H1 (cell line): ENCODE measurements around the gene CACNB4. TPM values are rescaled to one million over a fixed set of nuclear protein-coding genes. Genes with fewer than 3 reads are reported as not detected.

Source experiments
- CTCF ChIA-PET: fragments of 300-600 bp; sonication (Branson Sonifier 250); formaldehyde crosslinking; loops from one replicate; lab custom pipeline; 2021; ENCODE audit not compliant: partially characterized antibody; lab: Charles Lee
- POLR2A ChIA-PET: fragments of 300-600 bp; sonication (Branson Sonifier 250); formaldehyde crosslinking; loops from one replicate; lab custom pipeline; 2021; ENCODE audit warnings: inconsistent platforms; ENCODE audit not compliant: partially characterized antibody; lab: Charles Lee
- DNase-seq, 2 experiments: peaks; one replicate each; pipeline versions ENCODE4 v3.0.0 to v3.0.0-alpha.2; 2010 to 2022; ENCODE audit warnings: low spot score in 2 of 2, low read depth in 1 of 2, mixed read lengths in 1 of 2
- FAIRE-seq: peaks from 2 replicates; lab custom pipeline; 2011; peaks lifted over from hg19 to GRCh38; lab: Jason Lieb, UNC
- H2AFZ ChIP-seq: 2 replicates; pipeline ENCODE4 v1.8.1; 2012; ENCODE audit warnings: low read length, inconsistent platforms
- H2AK5ac ChIP-seq: 2 replicates; pipeline ENCODE4 v1.6.1; 2013; ENCODE audit warnings: low read depth, low read length
- H2BK120ac ChIP-seq: replicated peaks from 2 replicates; pipeline ENCODE3; 2013; ENCODE audit warnings: low read depth, low read length, inconsistent platforms
- H2BK12ac ChIP-seq: 2 replicates; pipeline ENCODE4 v1.6.1; 2013; ENCODE audit warnings: low read depth, low read length
- H2BK15ac ChIP-seq: 2 replicates; pipeline ENCODE4 v1.6.1; 2013; ENCODE audit warnings: low read length
- H2BK20ac ChIP-seq: 2 replicates; pipeline ENCODE4 v1.6.1; 2013; ENCODE audit warnings: low read length
- H2BK5ac ChIP-seq: 2 replicates; pipeline ENCODE4 v1.6.1; 2013; ENCODE audit warnings: low read depth, low read length
- H3K14ac ChIP-seq: 2 replicates; pipeline ENCODE4 v1.6.1; 2013; ENCODE audit warnings: inconsistent platforms; ENCODE audit not compliant: insufficient read length
- H3K18ac ChIP-seq: 2 replicates; pipeline ENCODE4 v1.6.1; 2013; ENCODE audit warnings: low read length; ENCODE audit errors: extremely low read depth
- H3K23ac ChIP-seq: 2 replicates; pipeline ENCODE4 v1.6.1; 2013; ENCODE audit warnings: inconsistent platforms; ENCODE audit not compliant: insufficient read length
- H3K23me2 ChIP-seq: 2 replicates; pipeline ENCODE4 v1.6.1; 2013; ENCODE audit warnings: low read depth, low read length
- H3K27ac ChIP-seq: 2 replicates; pipeline ENCODE4 v1.6.1; 2011; ENCODE audit warnings: low read depth, low read length, inconsistent platforms
- H3K27me3 ChIP-seq, 4 experiments: replicated peaks in 1 of 4; 1 replicate in 1 of 4; 2 replicates in 3 of 4; pipeline versions ENCODE4 v1.6.1 to v1.8.1; 2011 to 2013; ENCODE audit warnings: low read length in 3 of 4, mild to moderate bottlenecking in 3 of 4, inconsistent platforms in 2 of 4, mixed read lengths in 2 of 4, moderate library complexity in 1 of 4; ENCODE audit not compliant: control insufficient read depth in 3 of 4, insufficient read depth in 3 of 4; ENCODE audit errors: extremely low read depth in 1 of 4
- H3K36me3 ChIP-seq, 4 experiments: 2 replicates each; pipeline versions ENCODE4 v1.6.1 to v1.8.1; 2011 to 2013; ENCODE audit warnings: mild to moderate bottlenecking in 4 of 4, low read length in 3 of 4, moderate library complexity in 2 of 4, control low read depth in 1 of 4, inconsistent platforms in 1 of 4; ENCODE audit not compliant: insufficient read depth in 4 of 4, control insufficient read depth in 2 of 4
- H3K4ac ChIP-seq: replicated peaks from 2 replicates; pipeline ENCODE3; 2013; ENCODE audit warnings: low read length, low read depth, mixed read lengths, inconsistent platforms; ENCODE audit not compliant: insufficient read length
- H3K4me1 ChIP-seq, 4 experiments: replicated peaks in 1 of 4; 1 replicate in 1 of 4; 2 replicates in 3 of 4; pipeline versions ENCODE4 v1.6.1 to v1.8.1; 2011 to 2013; ENCODE audit warnings: low read length in 3 of 4, inconsistent platforms in 2 of 4, mixed read lengths in 1 of 4; ENCODE audit not compliant: insufficient read depth in 4 of 4, control insufficient read depth in 3 of 4
- H3K4me2 ChIP-seq, 2 experiments: 2 replicates each; pipeline versions ENCODE4 v1.6.1 to v1.8.1; 2011 to 2013; ENCODE audit warnings: low read depth in 2 of 2, low read length in 2 of 2, control low read depth in 1 of 2, inconsistent platforms in 1 of 2, mild to moderate bottlenecking in 1 of 2; ENCODE audit not compliant: insufficient read depth in 1 of 2
- H3K4me3 ChIP-seq, 4 experiments: fragments of 200-600, 300-600 bp in 1 of 4; sonication (generic), shearing (Covaris generic), sonication (Bioruptor Twin) in 1 of 4; 2 replicates each; pipeline versions ENCODE4 v1.5.1 to v1.8.1; 2011 to 2016; ENCODE audit warnings: low read length in 4 of 4, low read depth in 3 of 4, control low read depth in 2 of 4, inconsistent platforms in 2 of 4, mild to moderate bottlenecking in 2 of 4, mixed read lengths in 1 of 4, moderate library complexity in 1 of 4; ENCODE audit not compliant: insufficient read depth in 2 of 4; ENCODE audit errors: extremely low read depth in 1 of 4
- H3K56ac ChIP-seq: replicated peaks from 2 replicates; pipeline ENCODE3; 2013; ENCODE audit warnings: low read depth, mild to moderate bottlenecking, mixed read lengths, low read length, inconsistent platforms; ENCODE audit not compliant: insufficient read length
- H3K79me1 ChIP-seq: 2 replicates; pipeline ENCODE4 v1.6.1; 2013; ENCODE audit warnings: low read depth, low read length, control low read depth
- H3K79me2 ChIP-seq, 2 experiments: 2 replicates each; pipeline versions ENCODE4 v1.6.1 to v1.8.1; 2012 to 2013; ENCODE audit warnings: low read length in 2 of 2, mild to moderate bottlenecking in 2 of 2, inconsistent platforms in 1 of 2; ENCODE audit not compliant: insufficient read depth in 2 of 2, control insufficient read depth in 1 of 2
- H3K9ac ChIP-seq, 4 experiments: replicated peaks in 1 of 4; 1 replicate in 1 of 4; 2 replicates in 3 of 4; pipeline versions ENCODE4 v1.6.1 to v1.8.1; 2011 to 2013; ENCODE audit warnings: low read depth in 3 of 4, low read length in 3 of 4, control low read depth in 2 of 4, mild to moderate bottlenecking in 2 of 4, moderate library complexity in 2 of 4, inconsistent platforms in 1 of 4; ENCODE audit errors: extremely low read depth in 1 of 4
- H3K9me3 ChIP-seq, 2 experiments: 2 replicates each; pipeline versions ENCODE4 v1.6.1 to v1.8.1; 2012 to 2013; ENCODE audit warnings: mild to moderate bottlenecking in 2 of 2, moderate library complexity in 2 of 2, control low read depth in 1 of 2, inconsistent platforms in 1 of 2, low read depth in 1 of 2, low read length in 1 of 2, mixed read lengths in 1 of 2; ENCODE audit not compliant: insufficient read depth in 2 of 2
- H4K20me1 ChIP-seq, 2 experiments: replicated peaks in 1 of 2; 2 replicates each; pipeline versions ENCODE3 to v1.8.1; 2011 to 2013; ENCODE audit warnings: inconsistent platforms in 2 of 2, low read length in 2 of 2, mild to moderate bottlenecking in 1 of 2; ENCODE audit not compliant: insufficient read depth in 2 of 2, control insufficient read depth in 1 of 2
- H4K5ac ChIP-seq: 2 replicates; pipeline ENCODE4 v1.6.1; 2013; ENCODE audit warnings: low read length, low read depth, mixed read lengths, inconsistent platforms; ENCODE audit not compliant: insufficient read length
- H4K8ac ChIP-seq: 2 replicates; pipeline ENCODE4 v1.8.0; 2013; ENCODE audit warnings: mild to moderate bottlenecking, moderate library complexity, low read length, inconsistent platforms; ENCODE audit not compliant: insufficient read depth; ENCODE audit errors: extremely low read depth
- H4K91ac ChIP-seq: replicated peaks from 2 replicates; pipeline ENCODE3; 2013; ENCODE audit warnings: low read length, mixed read lengths, inconsistent platforms; ENCODE audit not compliant: insufficient read length
- CTBP2 ChIP-seq: IDR thresholded peaks from 2 replicates; pipeline ENCODE4 v1.7.0; 2011; ENCODE audit warnings: borderline replicate concordance, mild to moderate bottlenecking, moderate library complexity, mixed read lengths, low read length; ENCODE audit not compliant: insufficient read depth, insufficient read length
- WGBS, 2 experiments: shearing (Covaris generic) in 1 of 2; methylation state at CpG; one replicate each; pipeline versions ENCODE4 v1.1.6 to v1.1.7; 2013 to 2015; ENCODE audit warnings: low lambda C conversion rate in 2 of 2, mixed read lengths in 2 of 2, inconsistent platforms in 1 of 2, low coverage in 1 of 2, missing lambda C conversion rate in 1 of 2; ENCODE audit not compliant: insufficient replicate concordance in 2 of 2, insufficient coverage in 1 of 2, insufficient read length in 1 of 2; ENCODE audit errors: extremely low coverage in 1 of 2, missing lambda C conversion rate in 1 of 2; 5-methylcytosine and 5-hydroxymethylcytosine counted together
- polyA plus RNA-seq, 7 experiments: library from polyadenylated mRNA; depleted of rRNA in 3 of 7; stranded (reverse) in 5 of 7; unstranded in 2 of 7; fragments of >200 nt in 5 of 7; fragments of 200-250 nt in 2 of 7; gene quantifications; 1 replicate in 5 of 7; 2 replicates in 1 of 7; 4 replicates in 1 of 7; pipeline versions ENCODE4 v1.2.1 to v1.2.3, GENCODE V29; 2011 to 2013; ENCODE audit warnings: missing spikeins in 2 of 7, mixed read lengths in 2 of 7
- total RNA-seq: library from RNA; stranded (reverse); fragmentation: NEBNext Ultra II Directional; extraction: Animal tissue kit (Norgen Biotek cat#: 25700); gene quantifications from 2 replicates; pipeline ENCODE4 v1.2.1, GENCODE V29; 2021

CACNB4 gene
- total and polyA plus RNA-seq, 2 of the 8 experiments (the other 6 are each of a cell fraction or from before 2014, with no cell fraction given), result 2.0 to 4.0 TPM

DNA sequence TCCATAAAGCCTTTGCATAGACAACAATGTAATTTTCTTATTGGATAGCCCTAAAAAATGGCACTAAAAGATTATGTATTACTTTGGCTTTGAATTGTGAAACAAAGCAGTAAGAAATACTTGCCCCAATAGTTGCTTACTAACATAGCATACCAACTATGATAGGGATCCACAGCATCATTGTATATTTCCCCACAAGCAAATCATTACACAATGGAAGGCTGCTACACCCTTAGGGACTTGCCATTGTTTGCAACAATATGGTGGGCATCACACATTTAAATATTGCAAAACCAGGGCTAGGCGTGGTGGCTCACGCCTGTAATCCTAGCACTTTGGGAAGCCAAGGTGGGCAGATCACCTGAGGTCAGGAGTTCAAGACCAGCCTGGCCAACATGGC is 74.4 kb downstream of the CACNB4 start:
- H3K14ac ChIP-seq, result no peak overlapping the region
- H2AFZ ChIP-seq, result no peak overlapping the region
- no peak overlapping the region for H4K5ac ChIP-seq
- no peak overlapping the region for H3K27ac ChIP-seq
- no peak overlapping the region for H3K18ac ChIP-seq
- H3K4me3 ChIP-seq, result no peak overlapping the region
- no peak for TF ChIP-seq CTBP2
- TF ChIP-seq, all 59 proteins: peak for 0
- H3K23ac ChIP-seq, result no peak overlapping the region
- CTCF ChIA-PET, result interaction anchor here (0.6 to 5.2 kb wide), 36 partner anchors 12 to 620 kb away, joined by 3 to 101 read pairs (median 4); no protein-coding TSS in a partner anchor
- no peak overlapping the region for H2BK5ac ChIP-seq
- H3K79me2 ChIP-seq, result no peaks in the 10 kb centered on the region
- H4K91ac ChIP-seq, result no peak overlapping the region
- H3K56ac ChIP-seq, result no peak overlapping the region
- no peak for FAIRE-seq
- H3K27me3 ChIP-seq, result no peaks in the 10 kb centered on the region
- WGBS, 2 experiments, result 95% methylated on average over 2 of the region's 2 CpGs; no CpG with 5 or more reads in 1 of the 2 experiments
- H3K4me2 ChIP-seq, result no peak overlapping the region
- H4K8ac ChIP-seq, result no peak overlapping the region
- no peaks in the 10 kb centered on the region for H3K4me1 ChIP-seq
- no peak overlapping the region for H2BK12ac ChIP-seq
- H2BK120ac ChIP-seq, result no peak overlapping the region
- H2AK5ac ChIP-seq, result no peak overlapping the region
- H3K23me2 ChIP-seq, result no peaks in the 10 kb centered on the region
- POLR2A ChIA-PET, result no interaction called here
- H2BK20ac ChIP-seq, result no peak overlapping the region
- no peaks in the 10 kb centered on the region for H3K9me3 ChIP-seq
- no peak for DNase-seq
- no peaks in the 10 kb centered on the region for H3K79me1 ChIP-seq
- H3K4ac ChIP-seq, result no peak overlapping the region
- no peaks in the 10 kb centered on the region for H3K36me3 ChIP-seq
- no peaks in the 10 kb centered on the region for H4K20me1 ChIP-seq
- no peak overlapping the region for H2BK15ac ChIP-seq
- H3K9ac ChIP-seq, result no peak overlapping the region
